Esophagus (tissue), 2 donors: ENCODE measurements around the gene RBP2. TPM values are rescaled to one million over a fixed set of nuclear protein-coding genes. Genes with fewer than 3 reads are reported as not detected.
A peak's percentile ranks its signal among the peaks of the same experiment; 100 is the strongest.

Experiments used
- H3K27ac ChIP-seq, 2 donors: one replicate each; pipeline ENCODE4 v1.5.1; 2013; ENCODE audit warnings: low read depth in 2 of 2, mild to moderate bottlenecking in 2 of 2, inconsistent platforms in 1 of 2, low read length in 1 of 2, moderate library complexity in 1 of 2
- H3K27me3 ChIP-seq, 2 donors: one replicate each; pipeline ENCODE4 v1.6.1; 2013; ENCODE audit warnings: low read length in 2 of 2, control low read depth in 1 of 2, mild to moderate bottlenecking in 1 of 2; ENCODE audit not compliant: insufficient read depth in 2 of 2, control insufficient read depth in 1 of 2
- H3K36me3 ChIP-seq, 2 donors: one replicate each; pipeline ENCODE4 v1.6.1; 2013; ENCODE audit warnings: low read length in 1 of 2; ENCODE audit not compliant: control insufficient read depth in 2 of 2, insufficient read depth in 2 of 2
- H3K4me1 ChIP-seq, 2 donors: one replicate each; pipeline ENCODE4 v1.6.1; 2013; ENCODE audit warnings: low read length in 1 of 2; ENCODE audit not compliant: control insufficient read depth in 2 of 2, insufficient read depth in 2 of 2
- H3K4me3 ChIP-seq, 2 donors: one replicate each; pipeline ENCODE4 v1.5.1; 2013; ENCODE audit warnings: low read length in 2 of 2, mild to moderate bottlenecking in 2 of 2, low read depth in 1 of 2, moderate library complexity in 1 of 2
- H3K9me3 ChIP-seq, 2 donors: one replicate each; pipeline ENCODE4 v1.6.1; 2013; ENCODE audit warnings: mild to moderate bottlenecking in 2 of 2, low read depth in 1 of 2, low read length in 1 of 2, moderate library complexity in 1 of 2; ENCODE audit not compliant: control insufficient read depth in 2 of 2, insufficient read depth in 1 of 2
- WGBS, 2 donors: extraction: QIAGEN DNeasy Blood & Tissue Kit; methylation state at CpG; one replicate each; pipeline ENCODE4 v1.1.7; 2013; 5-methylcytosine and 5-hydroxymethylcytosine counted together
- polyA plus RNA-seq, 2 donors: library from polyadenylated mRNA; stranded (reverse); fragments of 200-250 nt; gene quantifications; one replicate each; pipeline ENCODE4 v1.2.3, GENCODE V29; 2013
- donor health status: healthy with polysubstance abuse.
- donor health status: Bipolar disorder and iron deficiency.

RBP2 gene
- under 1 TPM; 0.13 to 0.43 TPM for polyA plus RNA-seq

DNA sequence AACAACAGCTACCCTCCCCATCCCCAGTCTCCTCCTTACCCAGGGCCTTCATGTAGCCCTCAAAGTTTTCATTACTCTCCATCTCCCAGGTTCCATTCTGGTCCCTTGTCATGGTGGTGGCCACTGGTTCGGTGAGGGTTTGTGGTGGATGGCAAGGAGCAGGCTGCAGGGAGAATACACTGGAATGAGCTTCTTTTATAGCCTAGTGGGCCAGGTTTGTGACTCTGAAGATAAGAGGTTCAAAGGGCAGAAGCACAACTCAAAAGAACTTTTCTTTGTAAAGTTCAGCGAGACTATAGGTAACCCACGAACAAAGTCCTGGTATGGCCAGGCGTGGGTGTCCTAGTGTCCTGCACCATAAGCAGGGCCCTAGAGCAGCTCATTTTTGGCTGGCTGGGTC lies at the start of gene RBP2:
Gene RBP2 (minus strand): TSS at position 169 of the 400 bp plus-strand sequence. CDS start 57 bp downstream, at position 112.
- Histone ChIP-seq H3K27me3 (no peaks in the 10 kb centered on the region), H3K9me3 (no peaks in the 10 kb centered on the region), H3K4me3 (no peak within 1 kb of the TSS), H3K4me1 (peaks cover 3% of the 10 kb centered on the region in 2 donors), H3K36me3 (peaks cover 0 to 1% of the 10 kb centered on the region in 2 donors), H3K27ac (peak within 1 kb of the TSS in 1 of 2 donors; percentile 59)
- 92 to 96% methylated on average over 4 of the region's 4 CpGs for WGBS, 2 donors

DNA sequence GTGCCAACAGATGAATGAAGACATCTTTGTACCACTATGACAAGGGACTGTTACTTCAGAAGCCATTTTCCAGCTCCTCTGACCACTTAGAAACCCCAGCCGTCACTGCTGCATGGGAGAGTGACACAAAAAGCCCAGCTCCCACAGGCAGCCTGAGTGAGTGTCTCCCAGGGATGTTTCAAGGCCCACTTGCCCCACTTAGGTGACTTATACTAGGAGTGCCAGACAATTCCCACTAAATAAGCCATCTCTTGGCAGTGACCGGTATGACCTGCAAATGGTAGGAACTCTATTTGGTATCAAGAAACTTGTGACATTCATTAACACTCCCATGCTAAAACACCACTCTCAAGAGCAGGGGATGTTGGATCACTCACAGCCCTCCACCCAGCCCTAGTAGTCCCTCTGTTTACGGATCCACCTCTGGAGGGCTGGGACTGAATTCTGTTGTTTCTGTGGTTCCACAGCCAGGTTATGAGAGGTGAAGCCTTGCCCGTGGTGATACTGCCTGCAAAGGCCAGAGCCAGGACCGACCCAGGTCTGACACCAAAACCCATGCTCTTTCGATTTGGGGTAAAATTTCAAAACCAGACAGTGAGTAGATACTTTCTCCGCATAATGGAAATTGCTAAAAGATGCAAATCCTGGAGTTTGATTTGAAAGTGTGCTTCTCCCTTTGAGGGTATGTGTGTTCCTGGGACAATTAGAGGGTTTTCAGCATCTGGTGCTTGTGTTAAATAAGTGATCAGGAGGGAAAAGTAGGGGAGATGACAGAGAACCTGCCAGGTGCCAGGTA lies 48.7 kb upstream of the RBP2 start:
- WGBS, 2 donors, result 93 to 94% methylated on average over 7 of the region's 7 CpGs
- H3K36me3 ChIP-seq, result no peaks in the 10 kb centered on the region
- H3K27ac ChIP-seq, result no peak overlapping the region
- H3K4me3 ChIP-seq, result no peak overlapping the region
- H3K4me1 ChIP-seq, result peaks cover 2 to 15% of the 10 kb centered on the region in 2 donors
- no peaks in the 10 kb centered on the region for H3K9me3 ChIP-seq
- H3K27me3 ChIP-seq, result no peaks in the 10 kb centered on the region

DNA sequence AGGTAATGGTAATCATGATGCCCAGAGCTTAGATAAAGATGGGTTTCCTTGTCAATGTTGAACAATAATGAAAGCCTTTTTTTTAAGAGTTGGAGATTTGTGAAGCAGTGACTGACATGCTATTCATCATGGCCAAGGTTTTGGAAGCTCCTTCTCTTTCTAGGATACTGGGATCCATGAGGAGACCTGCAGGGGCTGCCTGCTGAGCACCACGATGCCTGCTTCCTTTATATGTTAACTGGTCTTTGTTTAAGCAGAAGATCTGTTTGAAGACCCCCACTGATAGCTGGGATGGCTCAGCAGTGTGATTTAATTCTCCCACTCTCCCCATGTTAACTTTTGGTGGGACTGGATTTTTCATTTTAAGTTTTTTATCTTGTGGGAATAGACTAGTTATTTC lies 47.4 kb upstream of the RBP2 start:
- H3K27ac ChIP-seq, result no peak overlapping the region
- H3K4me3 ChIP-seq, result no peak overlapping the region
- H3K36me3 ChIP-seq, result no peaks in the 10 kb centered on the region
- WGBS, 2 donors, result 78 to 81% methylated on average over 1 of the region's 1 CpG
- H3K4me1 ChIP-seq, result peaks cover 2 to 10% of the 10 kb centered on the region in 2 donors
- H3K9me3 ChIP-seq, result no peaks in the 10 kb centered on the region
- H3K27me3 ChIP-seq, result no peaks in the 10 kb centered on the region

DNA sequence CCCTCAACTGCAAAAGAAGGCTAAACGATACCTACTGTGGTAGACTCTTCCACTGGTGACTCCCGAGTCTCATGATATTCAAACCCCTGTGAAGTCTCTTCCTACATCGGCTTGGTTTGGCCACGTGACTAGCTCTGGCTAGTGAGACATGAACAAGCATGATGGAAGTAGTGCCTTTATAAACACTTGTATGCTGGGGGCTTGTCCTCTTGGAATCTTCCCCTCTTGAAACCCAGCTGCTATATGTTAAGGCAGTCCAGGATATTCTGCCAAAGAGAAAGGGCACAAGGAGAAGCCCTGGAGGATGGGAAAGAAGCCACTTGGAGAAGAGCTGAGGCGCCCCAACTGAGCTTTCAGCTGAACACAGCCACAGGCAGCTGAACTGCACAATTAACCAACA lies 46.9 kb upstream of the RBP2 start:
- 94 to 96% methylated on average over 5 of the region's 5 CpGs for WGBS, 2 donors
- no peaks in the 10 kb centered on the region for H3K27me3 ChIP-seq
- H3K4me1 ChIP-seq, result peaks cover 0 to 5% of the 10 kb centered on the region in 2 donors
- no peaks in the 10 kb centered on the region for H3K36me3 ChIP-seq
- no peak overlapping the region for H3K27ac ChIP-seq
- no peaks in the 10 kb centered on the region for H3K9me3 ChIP-seq
- no peak overlapping the region for H3K4me3 ChIP-seq

DNA sequence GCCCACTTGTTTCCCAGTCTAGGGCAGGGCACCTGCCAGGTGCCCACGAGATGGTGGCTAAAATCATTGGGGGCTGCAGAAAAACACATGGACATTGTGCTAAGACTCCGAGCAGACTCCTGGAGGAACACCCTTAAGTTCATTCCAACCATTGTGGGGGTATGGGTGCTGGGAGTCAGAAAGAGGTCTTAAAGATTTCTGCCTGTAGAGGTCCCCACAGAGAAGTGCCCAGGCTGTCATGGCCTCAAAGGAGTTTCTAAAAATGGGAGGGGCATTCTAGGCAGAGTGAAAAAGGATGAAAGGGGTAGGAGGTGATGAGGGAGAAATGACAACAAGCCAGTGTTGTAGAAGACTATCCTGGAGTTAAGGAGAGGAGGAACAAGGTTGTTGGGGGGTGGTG lies 46.1 kb upstream of the RBP2 start:
- WGBS, 2 donors, result 40 to 50% methylated on average over 2 of the region's 2 CpGs
- no peaks in the 10 kb centered on the region for H3K9me3 ChIP-seq
- no peaks in the 10 kb centered on the region for H3K27me3 ChIP-seq
- peaks cover 0 to 2% of the 10 kb centered on the region in 2 donors for H3K4me1 ChIP-seq
- no peaks in the 10 kb centered on the region for H3K36me3 ChIP-seq
- H3K27ac ChIP-seq, result no peak overlapping the region
- no peak overlapping the region for H3K4me3 ChIP-seq

DNA sequence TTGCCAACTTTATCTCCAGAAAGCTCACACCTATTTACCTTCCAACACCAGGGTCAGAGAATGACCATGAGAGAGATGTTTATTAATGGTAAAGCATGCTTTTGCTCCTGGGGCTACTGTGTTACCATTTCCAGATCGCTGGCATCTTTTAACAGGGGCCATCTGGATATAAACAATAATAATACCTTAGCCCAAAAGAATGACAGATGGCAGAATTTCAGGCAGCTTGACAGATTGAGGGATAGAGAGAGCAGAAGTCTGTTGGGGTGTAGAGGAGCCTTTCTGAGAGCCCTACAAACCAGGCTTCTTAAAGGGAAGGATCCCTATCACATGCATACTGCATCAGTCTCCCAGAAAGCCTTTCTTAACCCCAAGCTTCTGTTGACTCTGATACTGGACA lies 45.5 kb upstream of the RBP2 start:
- Histone ChIP-seq H3K9me3 (no peaks in the 10 kb centered on the region), H3K27me3 (no peaks in the 10 kb centered on the region), H3K4me1 (no peaks in the 10 kb centered on the region), H3K4me3 (no peak overlapping the region), H3K36me3 (no peaks in the 10 kb centered on the region), H3K27ac (no peak overlapping the region)
- whole genome bisulfite sequencing, 2 donors, result 42 to 73% methylated on average over 1 of the region's 1 CpG

DNA sequence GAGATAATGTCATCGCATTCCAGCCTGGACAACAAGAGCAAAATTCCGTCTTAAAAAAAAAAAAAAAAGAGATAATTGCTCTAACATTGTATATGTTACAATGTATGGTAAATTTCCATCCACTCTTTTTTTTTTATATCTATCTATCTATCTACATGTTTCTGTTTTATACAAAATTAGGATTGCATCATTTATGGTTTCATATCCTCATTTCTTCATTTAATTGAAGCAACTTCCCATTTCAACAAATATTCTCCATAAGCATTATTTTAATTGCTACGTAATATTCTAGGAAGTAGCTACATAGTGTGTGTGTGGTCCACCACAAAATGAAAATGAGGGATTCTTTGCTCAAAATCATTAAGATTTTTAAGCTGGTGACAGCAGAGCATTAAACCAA lies 44.8 kb upstream of the RBP2 start:
- Histone ChIP-seq H3K4me3 (no peak overlapping the region), H3K4me1 (no peaks in the 10 kb centered on the region), H3K36me3 (no peaks in the 10 kb centered on the region), H3K27me3 (no peaks in the 10 kb centered on the region), H3K9me3 (no peaks in the 10 kb centered on the region), H3K27ac (no peak overlapping the region)
- 94 to 95% methylated on average over 2 to 3 of the region's 3 CpGs for WGBS, 2 donors

DNA sequence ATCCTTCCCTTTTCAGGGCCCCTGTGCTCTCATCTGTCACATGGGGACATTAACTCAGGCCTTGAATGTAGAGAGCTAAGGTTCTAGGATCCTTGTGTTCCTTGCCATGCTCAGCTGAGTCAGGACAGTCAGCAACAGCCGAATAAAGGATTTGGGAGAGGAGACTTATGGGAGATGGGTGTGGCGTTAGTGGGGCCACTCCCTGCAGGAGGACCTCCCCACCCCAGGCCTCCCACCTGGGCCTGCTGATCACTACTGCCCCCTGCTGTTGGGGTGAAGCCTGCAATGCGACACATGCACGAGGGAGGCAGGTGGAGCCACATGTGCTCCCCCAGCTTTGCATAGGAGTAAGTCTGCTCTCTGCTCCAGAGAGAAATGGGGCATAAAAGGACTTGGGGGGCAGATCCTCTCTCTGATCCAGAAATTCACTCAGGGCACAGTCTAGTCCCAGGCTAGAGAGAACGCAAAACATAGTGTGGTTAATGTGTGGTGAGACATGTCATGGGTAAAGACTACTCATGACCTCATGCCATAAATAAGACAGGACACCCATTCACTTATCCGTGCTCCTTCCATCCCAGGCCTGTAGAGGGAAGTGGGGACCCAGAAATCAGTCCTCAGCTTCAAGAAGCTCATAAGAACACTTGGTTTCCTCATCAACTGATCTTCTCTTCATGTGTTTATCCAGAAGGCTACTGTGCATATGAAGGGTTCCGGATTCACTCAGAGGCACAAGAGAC lies 43.9 kb upstream of the RBP2 start:
- H3K27me3 ChIP-seq, result no peaks in the 10 kb centered on the region
- no peak overlapping the region for H3K4me3 ChIP-seq
- no peak overlapping the region for H3K27ac ChIP-seq
- 77 to 80% methylated on average over 7 of the region's 7 CpGs for WGBS, 2 donors
- H3K4me1 ChIP-seq, result no peaks in the 10 kb centered on the region
- H3K9me3 ChIP-seq, result no peaks in the 10 kb centered on the region
- H3K36me3 ChIP-seq, result no peaks in the 10 kb centered on the region

DNA sequence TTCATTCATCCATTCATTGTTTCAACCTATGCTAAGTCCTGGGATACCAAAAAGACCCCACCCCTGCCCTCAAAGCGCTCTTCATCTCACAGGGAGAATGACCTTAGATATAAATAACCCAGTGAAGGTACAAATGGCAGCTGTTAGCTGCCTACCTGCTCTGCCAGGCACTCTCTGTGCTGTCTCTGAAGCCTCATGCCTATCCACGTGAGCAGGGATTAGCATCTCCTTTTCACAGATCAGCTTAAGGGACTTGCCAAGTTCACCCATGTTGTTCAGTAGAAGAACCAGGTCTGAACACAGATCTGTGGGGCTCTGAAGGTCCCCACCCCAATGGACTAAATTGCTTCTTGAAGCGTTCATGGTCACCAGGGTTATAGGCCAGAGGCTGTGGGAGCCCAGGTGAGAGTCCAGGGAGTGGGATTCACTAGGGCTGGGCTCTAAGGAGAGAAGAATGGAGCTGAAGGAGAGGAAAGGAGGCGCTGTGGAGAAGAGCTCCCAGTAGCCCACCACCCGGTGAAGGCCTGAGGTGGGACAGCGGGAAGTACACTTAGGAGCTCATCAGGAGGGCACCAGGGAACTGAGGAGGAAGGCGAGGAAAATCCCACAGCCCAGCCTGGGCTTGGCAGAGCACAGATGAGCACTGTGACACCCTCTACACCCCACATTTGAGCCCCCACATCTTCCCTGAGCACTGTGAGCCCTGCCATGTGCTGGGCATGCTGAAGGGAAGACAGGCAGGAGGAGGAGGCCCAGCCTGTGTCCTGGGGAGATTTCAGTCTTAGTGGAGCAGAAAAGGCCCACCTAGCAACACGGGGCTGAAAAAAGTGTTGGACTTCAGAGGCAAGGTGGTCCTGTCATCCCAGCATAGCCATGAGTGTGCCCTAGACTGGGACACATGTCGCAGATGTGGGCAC lies 42.9 kb upstream of the RBP2 start:
- Histone ChIP-seq H3K9me3 (no peaks in the 10 kb centered on the region), H3K27me3 (no peaks in the 10 kb centered on the region), H3K4me1 (no peaks in the 10 kb centered on the region), H3K27ac (no peak overlapping the region), H3K36me3 (no peaks in the 10 kb centered on the region), H3K4me3 (no peak overlapping the region)
- WGBS, 2 donors, result 92 to 93% methylated on average over 9 of the region's 9 CpGs
